Fibroblast of villous mesenchyme (primary cell): Measurements from ENCODE around the gene NMS. TPM values are rescaled to one million over a fixed set of nuclear protein-coding genes. Genes with fewer than 3 reads are reported as not detected.

Experiments
- DNase-seq: peaks from one replicate; pipeline ENCODE4 v3.0.0-alpha.2; 2010; ENCODE audit warnings: low read depth
- H3K4me3 ChIP-seq: 2 replicates; pipeline ENCODE4 v1.5.1; 2011; ENCODE audit warnings: low read depth, mild to moderate bottlenecking, low read length
- CTCF ChIP-seq: IDR thresholded peaks from 2 replicates; pipeline ENCODE4 v1.5.1; 2012; ENCODE audit warnings: low read depth, mild to moderate bottlenecking, low read length; ENCODE audit not compliant: insufficient read depth
- total RNA-seq: library from RNA; depleted of rRNA; stranded (reverse); fragments of >200 nt; gene quantifications from 2 replicates; pipeline ENCODE4 v1.2.3, GENCODE V29; 2012

NMS gene, protein sequence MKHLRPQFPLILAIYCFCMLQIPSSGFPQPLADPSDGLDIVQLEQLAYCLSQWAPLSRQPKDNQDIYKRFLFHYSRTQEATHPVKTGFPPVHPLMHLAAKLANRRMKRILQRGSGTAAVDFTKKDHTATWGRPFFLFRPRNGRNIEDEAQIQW
- not detected in 2 replicates for total RNA-seq

DNA sequence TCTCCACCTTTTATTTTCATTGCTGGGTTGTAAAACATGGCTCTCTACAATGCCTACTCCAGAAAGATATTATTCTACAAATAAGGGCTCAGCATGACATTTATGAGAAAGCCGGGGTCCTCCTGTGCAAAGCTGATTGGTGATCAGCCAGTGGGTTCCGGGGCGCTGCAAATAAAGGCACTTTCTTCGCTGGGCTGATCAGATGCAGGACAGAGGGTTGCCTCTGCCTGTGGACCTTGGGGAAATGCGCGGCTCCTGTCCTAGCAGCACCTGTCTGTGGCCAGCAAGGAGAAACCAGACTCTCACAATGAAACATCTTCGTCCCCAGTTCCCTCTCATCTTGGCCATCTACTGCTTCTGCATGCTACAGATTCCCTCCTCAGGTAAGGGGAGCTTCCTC lies at the start of gene NMS:
Gene NMS, plus strand, starts transcription at position 301 of the 400 bp plus-strand sequence. Its CDS starts 7 bp downstream, at position 308.
- TF ChIP-seq CTCF: no peak
- no peak for DNase-seq
- no peak within 1 kb of the TSS for H3K4me3 ChIP-seq

GRCh38 chr2:100422320-100423055 lies 47.8 kb upstream of the NMS start:
- H3K4me3 ChIP-seq: no peak overlapping the region
- peak; percentile 36 for DNase-seq
- peak; percentile 81 for TF ChIP-seq CTCF

- TF ChIP-seq CTCF: no peak
- no peak for DNase-seq
- H3K4me3 ChIP-seq: no peak overlapping the region
These were observed 46.7 kb upstream of the NMS start for GRCh38 chr2:100423631-100424030.

- DNase-seq: no peak
- H3K4me3 ChIP-seq: no peak overlapping the region
- TF ChIP-seq CTCF: no peak
These were observed 45.9 kb upstream of the NMS start for GRCh38 chr2:100424277-100424875.

GRCh38 chr2:100425107-100425506 lies 45.2 kb upstream of the NMS start:
- H3K4me3 ChIP-seq: no peak overlapping the region
- no peak for TF ChIP-seq CTCF
- no peak for DNase-seq

GRCh38 chr2:100425573-100426383 lies 44.5 kb upstream of the NMS start:
- H3K4me3 ChIP-seq: no peak overlapping the region
- no peak for TF ChIP-seq CTCF
- no peak for DNase-seq
